ENCODE measurements around the gene ZNF217. TPM values are rescaled to one million over a fixed set of nuclear protein-coding genes. Genes with fewer than 3 reads are reported as not detected.
"Not testable (repeated sequence)": the region's sequence is repeated elsewhere in the genome, so short reads cannot be mapped to it uniquely, and the experiment has no call there.

ZNF217 gene
- total and polyA plus RNA-seq, 8 donors, result 23.6 to 35.4 (median 26.7) TPM

- H3K4me1 ChIP-seq, result peaks cover 8 to 28% of the 10 kb centered on the region in 2 donors
- ATAC-seq, result no peak
- no peak for TF ChIP-seq CTCF (IDR thresholded peaks at IDR 0.05)
- H3K9me3 ChIP-seq, result no peaks in the 10 kb centered on the region
- H3K27me3 ChIP-seq, result peaks cover 0 to 26% of the 10 kb centered on the region in 2 donors
- intact Hi-C loops (cut with DNase I), result no loop called here
- DNase-seq, result peak in 1 of 4 donors; percentile 67
- peak overlapping the region; percentile 92 to 99 for H3K27ac ChIP-seq
- H3K36me3 ChIP-seq, result no peaks in the 10 kb centered on the region
- no peak overlapping the region for H3K4me3 ChIP-seq
Observed at GRCh38 chr20:53597030-53597482, 3.4 kb upstream of the ZNF217 start.

- H3K4me1 ChIP-seq, result peaks cover 8 to 28% of the 10 kb centered on the region in 2 donors
- H3K36me3 ChIP-seq; ATAC-seq; H3K9me3 ChIP-seq; intact Hi-C loops (cut with DNase I); H3K4me3 ChIP-seq; DNase-seq: not testable (repeated sequence)
- peaks cover 0 to 19% of the 10 kb centered on the region in 2 donors for H3K27me3 ChIP-seq
- peak overlapping the region; percentile 92 to 99 for H3K27ac ChIP-seq
Observed at GRCh38 chr20:53596189-53597001, 2.8 kb upstream of the ZNF217 start.

- peaks cover 0 to 17% of the 10 kb centered on the region in 2 donors for H3K27me3 ChIP-seq
- ATAC-seq; H3K9me3 ChIP-seq; DNase-seq; intact Hi-C loops (cut with DNase I); H3K4me3 ChIP-seq; H3K36me3 ChIP-seq: not testable (repeated sequence)
- H3K4me1 ChIP-seq, result peaks cover 8 to 29% of the 10 kb centered on the region in 2 donors
- peak overlapping the region; percentile 92 to 99 for H3K27ac ChIP-seq
Observed at GRCh38 chr20:53595742-53596141, 2.1 kb upstream of the ZNF217 start.

- TF ChIP-seq CTCF (IDR thresholded peaks at IDR 0.05), result no peak
- intact Hi-C loops (cut with DNase I), result no loop called here
- H3K9me3 ChIP-seq, result no peaks in the 10 kb centered on the region
- peaks cover 11 to 31% of the 10 kb centered on the region in 2 donors for H3K4me1 ChIP-seq
- H3K27ac ChIP-seq, result peak overlapping the region; percentile 92 to 99
- ATAC-seq, result no peak
- DNase-seq, result no peak
- peaks cover 0 to 17% of the 10 kb centered on the region in 2 donors for H3K27me3 ChIP-seq
- H3K4me3 ChIP-seq, result peak overlapping the region; percentile 64 to 67
- no peaks in the 10 kb centered on the region for H3K36me3 ChIP-seq
Observed at GRCh38 chr20:53595018-53595378, 1.4 kb upstream of the ZNF217 start.

GRCh38 chr20:53594068-53595017 lies 704 bp upstream of the ZNF217 start:
- intact Hi-C loops (cut with DNase I), result no loop called here
- peaks cover 0 to 17% of the 10 kb centered on the region in 2 donors for H3K27me3 ChIP-seq
- no peaks in the 10 kb centered on the region for H3K36me3 ChIP-seq
- DNase-seq (peak; percentile 87 to 99 (median 96)), ATAC-seq (peak; percentile 93)
- TF ChIP-seq CTCF (IDR thresholded peaks at IDR 0.05), result peak in 1 of 2 donors; percentile 28
- H3K27ac ChIP-seq, result peak overlapping the region; percentile 98 to 99
- peaks cover 11 to 35% of the 10 kb centered on the region in 2 donors for H3K4me1 ChIP-seq
- H3K9me3 ChIP-seq, result no peaks in the 10 kb centered on the region
- H3K4me3 ChIP-seq, result peak overlapping the region; percentile 64 to 67
